ENCODE measurements around the gene CBFA2T3.

CBFA2T3 gene

GRCh38 chr16:88977018-88977811 lies at the start of gene CBFA2T3:
TSS of gene CBFA2T3 (minus strand) at chr16:88977207. CDS start at chr16:88976807, 400 bp downstream.
- no peak within 1 kb of the TSS for H3K9ac ChIP-seq (ENCODE audit: low read length)
- peak within 1 kb of the TSS; percentile 51 for H3K4me3 ChIP-seq (ENCODE audit: low read length)
- no peaks in the 10 kb centered on the region for H3K4me1 ChIP-seq (ENCODE audit: control insufficient read depth, insufficient read depth, low read length)
- peaks cover 7% of the 10 kb centered on the region for H3K27me3 ChIP-seq (ENCODE audit: control insufficient read depth, insufficient read depth, low read length)
- H3K36me3 ChIP-seq (ENCODE audit: control insufficient read depth, insufficient read depth, low read length): no peaks in the 10 kb centered on the region
- no peak within 1 kb of the TSS for H3K27ac ChIP-seq (ENCODE audit: low read depth, low read length)

DNA sequence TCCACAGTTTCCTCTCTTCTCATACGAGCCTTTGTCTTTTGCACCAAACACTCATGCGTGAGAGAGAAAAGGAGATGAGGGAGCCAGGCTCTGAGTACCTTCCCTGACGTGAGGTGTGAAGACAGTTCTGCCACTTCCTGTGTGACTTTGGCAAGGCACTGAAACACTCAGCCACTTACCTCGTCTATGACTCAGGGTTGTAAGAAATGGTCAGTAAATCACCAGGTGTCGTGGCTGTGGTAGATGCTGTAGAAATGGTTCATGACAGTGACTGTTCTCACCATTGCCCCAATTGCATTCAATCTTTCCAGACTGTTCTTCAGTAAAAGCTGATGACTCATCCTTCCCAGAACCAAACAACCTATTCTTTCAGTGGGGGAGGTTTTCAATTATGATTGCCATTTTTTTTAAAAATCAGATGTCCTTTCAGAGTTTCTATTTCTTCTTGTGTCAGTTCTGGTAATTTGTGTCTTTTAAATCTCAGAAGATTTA lies 49.2 kb upstream of the CBFA2T3 start:
- Histone ChIP-seq H3K4me1 (ENCODE audit: control insufficient read depth, insufficient read depth, low read length) (no peaks in the 10 kb centered on the region), H3K4me3 (ENCODE audit: low read length) (no peak overlapping the region), H3K27ac (ENCODE audit: low read depth, low read length) (no peak overlapping the region), H3K36me3 (ENCODE audit: control insufficient read depth, insufficient read depth, low read length) (no peaks in the 10 kb centered on the region), H3K27me3 (ENCODE audit: control insufficient read depth, insufficient read depth, low read length) (peaks cover 4% of the 10 kb centered on the region), H3K9ac (ENCODE audit: low read length) (no peak overlapping the region)

DNA sequence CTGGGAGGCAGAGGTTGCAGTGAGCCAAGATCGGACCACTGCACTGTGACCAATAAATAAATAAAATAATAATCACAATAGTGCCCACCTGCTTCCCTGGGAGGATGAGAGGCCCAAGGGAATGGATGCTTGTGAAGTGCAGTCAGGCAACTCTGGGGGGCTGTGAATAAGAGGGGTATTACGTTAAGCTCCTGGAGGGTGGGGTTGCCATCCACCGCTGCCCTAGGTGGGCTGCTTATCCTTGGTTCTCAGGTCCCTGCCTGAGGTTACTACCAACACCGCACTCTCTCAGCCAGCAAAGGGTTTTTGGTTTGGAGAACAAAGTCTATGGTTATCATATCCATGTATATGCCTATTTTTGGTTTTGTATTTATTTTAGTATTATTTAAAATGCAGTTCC lies 48.6 kb upstream of the CBFA2T3 start:
- Histone ChIP-seq H3K27me3 (ENCODE audit: control insufficient read depth, insufficient read depth, low read length) (peaks cover 8% of the 10 kb centered on the region), H3K36me3 (ENCODE audit: control insufficient read depth, insufficient read depth, low read length) (no peaks in the 10 kb centered on the region), H3K9ac (ENCODE audit: low read length) (no peak overlapping the region), H3K4me1 (ENCODE audit: control insufficient read depth, insufficient read depth, low read length) (no peaks in the 10 kb centered on the region), H3K4me3 (ENCODE audit: low read length) (no peak overlapping the region), H3K27ac (ENCODE audit: low read depth, low read length) (no peak overlapping the region)

- Histone ChIP-seq H3K9ac (ENCODE audit: low read length) (no peak overlapping the region), H3K4me1 (ENCODE audit: control insufficient read depth, insufficient read depth, low read length) (no peaks in the 10 kb centered on the region), H3K4me3 (ENCODE audit: low read length) (no peak overlapping the region), H3K36me3 (ENCODE audit: control insufficient read depth, insufficient read depth, low read length) (no peaks in the 10 kb centered on the region), H3K27ac (ENCODE audit: low read depth, low read length) (no peak overlapping the region), H3K27me3 (ENCODE audit: control insufficient read depth, insufficient read depth, low read length) (peaks cover 8% of the 10 kb centered on the region)
These were observed 47.6 kb upstream of the CBFA2T3 start for GRCh38 chr16:89024546-89025060.

DNA sequence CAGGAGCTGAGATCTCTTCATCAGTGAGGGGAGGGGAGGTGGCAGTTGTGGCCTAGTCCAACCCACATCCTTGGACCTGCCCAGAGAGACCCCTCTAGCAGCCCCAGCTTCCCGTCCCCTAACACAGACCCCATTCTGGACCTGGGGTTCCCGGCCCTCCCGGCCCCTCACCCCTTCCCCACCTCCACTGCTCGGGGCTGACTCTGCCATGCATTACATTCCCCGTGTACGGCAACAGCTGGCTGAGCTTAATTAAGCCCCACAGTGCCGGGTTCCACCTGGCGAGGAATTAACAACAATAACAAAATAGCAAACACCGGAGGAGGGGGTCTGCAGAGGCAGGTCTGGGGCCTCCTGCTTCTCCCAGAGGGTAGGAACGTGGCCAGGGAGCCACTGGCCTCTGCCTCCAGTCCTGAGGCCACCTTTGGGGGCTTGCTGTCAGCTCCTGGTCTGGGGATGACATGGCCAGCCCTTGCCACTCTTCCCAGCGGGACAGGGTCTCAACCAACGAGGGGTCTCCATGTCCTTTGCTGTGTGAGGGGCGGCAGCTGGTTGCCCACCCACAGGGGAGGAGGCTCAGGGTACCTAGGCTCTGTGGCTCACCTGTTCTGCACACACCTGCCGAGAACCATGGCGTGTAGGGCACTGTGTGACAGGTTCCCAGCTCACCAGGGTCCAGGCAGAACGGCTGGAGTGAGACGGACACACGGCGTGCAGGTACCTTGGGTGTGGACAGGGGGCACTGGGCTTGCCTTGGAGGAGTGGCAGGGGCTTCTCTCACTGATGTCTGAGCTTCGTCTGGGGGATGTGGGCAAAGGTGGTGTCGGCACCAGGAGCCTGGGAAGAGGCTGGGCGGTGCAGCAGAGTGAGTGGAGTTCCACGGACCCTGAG lies 46.9 kb upstream of the CBFA2T3 start:
- no peak overlapping the region for H3K4me3 ChIP-seq (ENCODE audit: low read length)
- H3K27me3 ChIP-seq (ENCODE audit: control insufficient read depth, insufficient read depth, low read length): peaks cover 8% of the 10 kb centered on the region
- no peak overlapping the region for H3K9ac ChIP-seq (ENCODE audit: low read length)
- no peaks in the 10 kb centered on the region for H3K36me3 ChIP-seq (ENCODE audit: control insufficient read depth, insufficient read depth, low read length)
- H3K4me1 ChIP-seq (ENCODE audit: control insufficient read depth, insufficient read depth, low read length): no peaks in the 10 kb centered on the region
- no peak overlapping the region for H3K27ac ChIP-seq (ENCODE audit: low read depth, low read length)

- H3K27me3 ChIP-seq (ENCODE audit: control insufficient read depth, insufficient read depth, low read length): peaks cover 8% of the 10 kb centered on the region
- no peak overlapping the region for H3K4me3 ChIP-seq (ENCODE audit: low read length)
- no peak overlapping the region for H3K9ac ChIP-seq (ENCODE audit: low read length)
These were observed 46.1 kb upstream of the CBFA2T3 start for GRCh38 chr16:89023151-89023551.

GRCh38 chr16:89022051-89022836 lies 45.2 kb upstream of the CBFA2T3 start:
- Histone ChIP-seq H3K4me1 (ENCODE audit: control insufficient read depth, insufficient read depth, low read length) (no peaks in the 10 kb centered on the region), H3K4me3 (ENCODE audit: low read length) (no peak overlapping the region), H3K36me3 (ENCODE audit: control insufficient read depth, insufficient read depth, low read length) (no peaks in the 10 kb centered on the region), H3K27ac (ENCODE audit: low read depth, low read length) (no peak overlapping the region), H3K27me3 (ENCODE audit: control insufficient read depth, insufficient read depth, low read length) (peaks cover 8% of the 10 kb centered on the region), H3K9ac (ENCODE audit: low read length) (no peak overlapping the region)

More at GRCh38 chr16:89023151-89023551, 46.1 kb upstream of the CBFA2T3 start:
- no peaks in the 10 kb centered on the region for H3K4me1 ChIP-seq (ENCODE audit: control insufficient read depth, insufficient read depth, low read length)
- no peak overlapping the region for H3K27ac ChIP-seq (ENCODE audit: low read depth, low read length)
- H3K36me3 ChIP-seq (ENCODE audit: control insufficient read depth, insufficient read depth, low read length): no peaks in the 10 kb centered on the region

- Histone ChIP-seq H3K27me3 (ENCODE audit: control insufficient read depth, insufficient read depth, low read length) (peaks cover 8% of the 10 kb centered on the region), H3K4me1 (ENCODE audit: control insufficient read depth, insufficient read depth, low read length) (no peaks in the 10 kb centered on the region), H3K4me3 (ENCODE audit: low read length) (no peak overlapping the region), H3K36me3 (ENCODE audit: control insufficient read depth, insufficient read depth, low read length) (no peaks in the 10 kb centered on the region), H3K27ac (ENCODE audit: low read depth, low read length) (no peak overlapping the region), H3K9ac (ENCODE audit: low read length) (no peak overlapping the region)
These were observed 44.1 kb upstream of the CBFA2T3 start for GRCh38 chr16:89020925-89021595.

DNA sequence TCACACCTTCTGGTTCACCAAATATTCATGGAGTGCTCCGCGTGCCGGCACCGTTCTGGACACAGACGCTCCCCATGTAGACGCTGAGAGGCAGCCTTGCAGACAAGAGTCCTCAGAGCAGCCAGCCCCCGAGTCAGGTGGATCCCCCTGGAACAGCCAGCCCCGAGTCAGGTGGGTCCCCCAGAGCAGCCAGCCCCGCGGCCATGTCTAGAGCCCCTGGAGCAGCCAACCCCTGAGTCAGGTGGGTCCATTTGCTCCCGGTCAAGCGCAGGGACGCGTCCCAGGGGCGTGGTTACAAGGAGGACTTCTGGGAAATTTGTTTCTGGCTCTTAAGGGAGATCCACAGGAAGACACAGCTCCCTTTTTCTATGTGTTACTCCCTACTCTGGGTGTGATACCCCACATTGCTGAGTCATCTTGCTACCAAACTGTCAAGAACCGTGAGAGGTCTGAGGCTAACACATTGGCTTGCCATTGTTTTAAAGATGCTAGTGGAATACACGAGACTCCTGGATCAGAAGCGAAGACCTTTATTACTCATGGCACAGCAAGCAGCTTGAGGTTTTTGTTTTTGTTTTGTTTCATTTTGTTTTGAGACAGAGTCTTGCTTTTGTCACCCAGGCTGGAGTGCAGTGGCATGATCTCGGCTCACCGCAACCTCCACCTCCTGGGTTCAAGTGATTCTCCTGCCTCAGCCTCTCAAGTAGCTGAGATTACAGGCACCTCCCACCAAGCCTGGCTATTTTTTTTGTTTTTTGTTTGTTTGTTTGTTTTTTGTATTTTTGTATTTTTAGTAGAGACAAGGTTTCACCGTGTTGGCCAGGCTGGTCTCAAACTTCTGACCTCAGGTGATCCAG lies 43.3 kb upstream of the CBFA2T3 start:
- Histone ChIP-seq H3K27me3 (ENCODE audit: control insufficient read depth, insufficient read depth, low read length) (peaks cover 8% of the 10 kb centered on the region), H3K4me1 (ENCODE audit: control insufficient read depth, insufficient read depth, low read length) (no peaks in the 10 kb centered on the region)

GRCh38 chr16:89019511-89019910 lies 42.5 kb upstream of the CBFA2T3 start:
- Histone ChIP-seq H3K27me3 (ENCODE audit: control insufficient read depth, insufficient read depth, low read length) (peaks cover 8% of the 10 kb centered on the region), H3K4me1 (ENCODE audit: control insufficient read depth, insufficient read depth, low read length) (no peaks in the 10 kb centered on the region), H3K9ac (ENCODE audit: low read length) (no peak overlapping the region), H3K27ac (ENCODE audit: low read depth, low read length) (no peak overlapping the region), H3K36me3 (ENCODE audit: control insufficient read depth, insufficient read depth, low read length) (no peaks in the 10 kb centered on the region), H3K4me3 (ENCODE audit: low read length) (no peak overlapping the region)

More for the DNA sequence above, 43.3 kb upstream of the CBFA2T3 start:
- Histone ChIP-seq H3K27ac (ENCODE audit: low read depth, low read length) (no peak overlapping the region), H3K9ac (ENCODE audit: low read length) (no peak overlapping the region), H3K36me3 (ENCODE audit: control insufficient read depth, insufficient read depth, low read length) (no peaks in the 10 kb centered on the region), H3K4me3 (ENCODE audit: low read length) (no peak overlapping the region)

Measured in rectal smooth muscle tissue (tissue), 1 donor.